ENCODE measurements around the gene SLN.

The SLN gene

GRCh38 chr11:107706531-107706930 is 5.3 kb downstream of the SLN start:
- H2BK5ac ChIP-seq (ENCODE audit: low read length), result no peak overlapping the region
- H3K4me1 ChIP-seq (ENCODE audit: control insufficient read depth in 2 of 2, insufficient read depth in 1 of 2, low read depth in 1 of 2, low read length in 2 of 2), result peaks cover 5 to 10% of the 10 kb centered on the region in 2 donors
- no peak overlapping the region for H2BK12ac ChIP-seq (ENCODE audit: low read length)
- no peak overlapping the region for H4K8ac ChIP-seq (ENCODE audit: low read depth, low read length)
- H3K4me2 ChIP-seq (ENCODE audit: insufficient read depth, low read length, poor library complexity, severe bottlenecking), result no peak overlapping the region
- no peak overlapping the region for H3K4ac ChIP-seq (ENCODE audit: low read length)
- peaks cover 0 to 81% (median 0%) of the 10 kb centered on the region in 3 experiments for H3K27me3 ChIP-seq (ENCODE audit: control insufficient read depth in 3 of 3, insufficient read depth in 3 of 3, low read depth in 1 of 3, low read length in 3 of 3)
- H2AFZ ChIP-seq (ENCODE audit: low read length), result no peak overlapping the region
- no peak for DNase-seq (ENCODE audit: low spot score)
- H3K36me3 ChIP-seq (replicated peaks in 1 of 2; ENCODE audit: control insufficient read depth in 2 of 2, insufficient read depth in 2 of 2, low read length in 2 of 2), result no peaks in the 10 kb centered on the region
- no peak overlapping the region for H2BK120ac ChIP-seq (ENCODE audit: low read depth, low read length)
- no peak overlapping the region for H3K14ac ChIP-seq (ENCODE audit: low read length)
- no peak overlapping the region for H3K4me3 ChIP-seq (ENCODE audit: low read length in 2 of 2)
- H4K91ac ChIP-seq (ENCODE audit: low read depth, low read length, poor library complexity), result no peak overlapping the region
- no peak overlapping the region for H2BK15ac ChIP-seq (ENCODE audit: low read length)
- no peak overlapping the region for H3K27ac ChIP-seq (replicated peaks; ENCODE audit: low read length)
- no CpG with 5 or more reads among the region's 2 CpGs for WGBS, 2 donors (ENCODE audit: extremely low coverage in 2 of 2, insufficient read length in 2 of 2, insufficient replicate concordance in 1 of 2)
- no peak overlapping the region for H3K18ac ChIP-seq (ENCODE audit: low read length)
- no peak overlapping the region for H3K23ac ChIP-seq (ENCODE audit: low read depth, low read length, poor library complexity)
- no peaks in the 10 kb centered on the region for H3K9me3 ChIP-seq (replicated peaks in 1 of 2; ENCODE audit: control insufficient read depth in 2 of 2, insufficient read depth in 1 of 2, low read depth in 1 of 2, low read length in 2 of 2)
- H3K79me1 ChIP-seq (ENCODE audit: low read depth, low read length), result no peaks in the 10 kb centered on the region
- no peak overlapping the region for H3K9ac ChIP-seq (ENCODE audit: low read depth, low read length, poor library complexity)
- H2AK5ac ChIP-seq (ENCODE audit: low read depth, low read length), result no peak overlapping the region

DNA sequence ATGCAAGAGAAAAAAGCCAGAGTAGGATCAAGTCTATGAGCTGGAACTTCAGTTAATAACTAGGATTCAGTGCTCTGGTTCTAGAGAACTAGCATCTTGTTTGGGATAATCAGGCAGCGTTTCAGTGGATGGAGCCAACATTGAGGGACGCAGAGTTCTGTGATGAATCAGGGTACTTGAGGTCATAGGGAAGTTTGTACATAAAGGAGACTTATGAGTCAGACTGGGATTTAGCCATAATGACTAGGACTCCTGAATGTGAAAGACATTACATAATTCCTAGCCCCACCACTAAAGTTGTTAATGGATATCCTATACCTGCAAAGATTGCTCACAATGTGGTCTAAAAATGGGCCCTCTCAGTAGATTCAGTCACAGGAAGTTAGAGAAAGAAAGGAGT is 6.8 kb downstream of the SLN start:
- no peak overlapping the region for H3K4me3 ChIP-seq (ENCODE audit: low read length in 2 of 2)
- DNase-seq (ENCODE audit: low spot score), result no peak
- H2AFZ ChIP-seq (ENCODE audit: low read length), result no peak overlapping the region
- no peak overlapping the region for H3K18ac ChIP-seq (ENCODE audit: low read length)
- no peak overlapping the region for H3K27ac ChIP-seq (replicated peaks; ENCODE audit: low read length)
- H3K79me1 ChIP-seq (ENCODE audit: low read depth, low read length), result no peaks in the 10 kb centered on the region
- H2BK12ac ChIP-seq (ENCODE audit: low read length), result no peak overlapping the region
- no peaks in the 10 kb centered on the region for H3K36me3 ChIP-seq (replicated peaks in 1 of 2; ENCODE audit: control insufficient read depth in 2 of 2, insufficient read depth in 2 of 2, low read length in 2 of 2)
- no peak overlapping the region for H2BK15ac ChIP-seq (ENCODE audit: low read length)
- no peak overlapping the region for H3K9ac ChIP-seq (ENCODE audit: low read depth, low read length, poor library complexity)
- H3K4me2 ChIP-seq (ENCODE audit: insufficient read depth, low read length, poor library complexity, severe bottlenecking), result no peak overlapping the region
- H2BK5ac ChIP-seq (ENCODE audit: low read length), result no peak overlapping the region
- H4K8ac ChIP-seq (ENCODE audit: low read depth, low read length), result no peak overlapping the region
- H3K14ac ChIP-seq (ENCODE audit: low read length), result no peak overlapping the region
- H3K4me1 ChIP-seq (ENCODE audit: control insufficient read depth in 2 of 2, insufficient read depth in 1 of 2, low read depth in 1 of 2, low read length in 2 of 2), result peaks cover 5 to 10% of the 10 kb centered on the region in 2 donors
- H4K91ac ChIP-seq (ENCODE audit: low read depth, low read length, poor library complexity), result no peak overlapping the region
- H3K23ac ChIP-seq (ENCODE audit: low read depth, low read length, poor library complexity), result no peak overlapping the region
- H3K4ac ChIP-seq (ENCODE audit: low read length), result no peak overlapping the region
- no peaks in the 10 kb centered on the region for H3K9me3 ChIP-seq (replicated peaks in 1 of 2; ENCODE audit: control insufficient read depth in 2 of 2, insufficient read depth in 1 of 2, low read depth in 1 of 2, low read length in 2 of 2)
- H2BK120ac ChIP-seq (ENCODE audit: low read depth, low read length), result no peak overlapping the region
- H2AK5ac ChIP-seq (ENCODE audit: low read depth, low read length), result no peak overlapping the region
- peaks cover 0 to 73% (median 0%) of the 10 kb centered on the region in 3 experiments for H3K27me3 ChIP-seq (ENCODE audit: control insufficient read depth in 3 of 3, insufficient read depth in 3 of 3, low read depth in 1 of 3, low read length in 3 of 3)
- WGBS, 2 donors (ENCODE audit: extremely low coverage in 2 of 2, insufficient read length in 2 of 2, insufficient replicate concordance in 1 of 2), result no CpG with 5 or more reads among the region's 2 CpGs

GRCh38 chr11:107704451-107704850 is 7.4 kb downstream of the SLN start:
- Histone ChIP-seq H3K4me1 (ENCODE audit: control insufficient read depth in 2 of 2, insufficient read depth in 1 of 2, low read depth in 1 of 2, low read length in 2 of 2) (peaks cover 5 to 10% of the 10 kb centered on the region in 2 donors), H3K9ac (ENCODE audit: low read depth, low read length, poor library complexity) (no peak overlapping the region), H2BK15ac (ENCODE audit: low read length) (no peak overlapping the region), H3K27ac (replicated peaks; ENCODE audit: low read length) (no peak overlapping the region), H2AK5ac (ENCODE audit: low read depth, low read length) (no peak overlapping the region), H3K9me3 (replicated peaks in 1 of 2; ENCODE audit: control insufficient read depth in 2 of 2, insufficient read depth in 1 of 2, low read depth in 1 of 2, low read length in 2 of 2) (no peaks in the 10 kb centered on the region), H2BK5ac (ENCODE audit: low read length) (no peak overlapping the region), H2AFZ (ENCODE audit: low read length) (no peak overlapping the region), H3K18ac (ENCODE audit: low read length) (no peak overlapping the region), H4K91ac (ENCODE audit: low read depth, low read length, poor library complexity) (no peak overlapping the region), H3K23ac (ENCODE audit: low read depth, low read length, poor library complexity) (no peak overlapping the region), H3K36me3 (replicated peaks in 1 of 2; ENCODE audit: control insufficient read depth in 2 of 2, insufficient read depth in 2 of 2, low read length in 2 of 2) (no peaks in the 10 kb centered on the region), H4K8ac (ENCODE audit: low read depth, low read length) (no peak overlapping the region), H3K14ac (ENCODE audit: low read length) (no peak overlapping the region), H3K4ac (ENCODE audit: low read length) (no peak overlapping the region), H2BK120ac (ENCODE audit: low read depth, low read length) (no peak overlapping the region), H3K27me3 (ENCODE audit: control insufficient read depth in 3 of 3, insufficient read depth in 3 of 3, low read depth in 1 of 3, low read length in 3 of 3) (peaks cover 0 to 69% (median 0%) of the 10 kb centered on the region in 3 experiments), H3K79me1 (ENCODE audit: low read depth, low read length) (no peaks in the 10 kb centered on the region), H3K4me3 (ENCODE audit: low read length in 2 of 2) (no peak overlapping the region), H3K4me2 (ENCODE audit: insufficient read depth, low read length, poor library complexity, severe bottlenecking) (no peak overlapping the region), H2BK12ac (ENCODE audit: low read length) (no peak overlapping the region)
- no CpG with 5 or more reads among the region's 3 CpGs for WGBS, 2 donors (ENCODE audit: extremely low coverage in 2 of 2, insufficient read length in 2 of 2, insufficient replicate concordance in 1 of 2)
- no peak for DNase-seq (ENCODE audit: low spot score)

GRCh38 chr11:107702723-107703122 is 9.1 kb downstream of the SLN start:
- H3K23ac ChIP-seq (ENCODE audit: low read depth, low read length, poor library complexity), result no peak overlapping the region
- H3K4ac ChIP-seq (ENCODE audit: low read length), result no peak overlapping the region
- H3K4me2 ChIP-seq (ENCODE audit: insufficient read depth, low read length, poor library complexity, severe bottlenecking), result no peak overlapping the region
- H3K9ac ChIP-seq (ENCODE audit: low read depth, low read length, poor library complexity), result no peak overlapping the region
- no peaks in the 10 kb centered on the region for H3K9me3 ChIP-seq (replicated peaks in 1 of 2; ENCODE audit: control insufficient read depth in 2 of 2, insufficient read depth in 1 of 2, low read depth in 1 of 2, low read length in 2 of 2)
- H4K8ac ChIP-seq (ENCODE audit: low read depth, low read length), result no peak overlapping the region
- no peak overlapping the region for H2BK12ac ChIP-seq (ENCODE audit: low read length)
- no peak overlapping the region for H3K27ac ChIP-seq (replicated peaks; ENCODE audit: low read length)
- no peak overlapping the region for H2BK15ac ChIP-seq (ENCODE audit: low read length)
- H3K79me1 ChIP-seq (ENCODE audit: low read depth, low read length), result no peaks in the 10 kb centered on the region
- peaks cover 5 to 10% of the 10 kb centered on the region in 2 donors for H3K4me1 ChIP-seq (ENCODE audit: control insufficient read depth in 2 of 2, insufficient read depth in 1 of 2, low read depth in 1 of 2, low read length in 2 of 2)
- no peak overlapping the region for H2BK120ac ChIP-seq (ENCODE audit: low read depth, low read length)
- no peak overlapping the region for H3K18ac ChIP-seq (ENCODE audit: low read length)
- H2BK5ac ChIP-seq (ENCODE audit: low read length), result no peak overlapping the region
- no peak overlapping the region for H2AK5ac ChIP-seq (ENCODE audit: low read depth, low read length)
- no peak overlapping the region for H4K91ac ChIP-seq (ENCODE audit: low read depth, low read length, poor library complexity)
- no CpG with 5 or more reads among the region's 2 CpGs for WGBS, 2 donors (ENCODE audit: extremely low coverage in 2 of 2, insufficient read length in 2 of 2, insufficient replicate concordance in 1 of 2)
- peaks cover 0 to 55% (median 0%) of the 10 kb centered on the region in 3 experiments for H3K27me3 ChIP-seq (ENCODE audit: control insufficient read depth in 3 of 3, insufficient read depth in 3 of 3, low read depth in 1 of 3, low read length in 3 of 3)
- no peak overlapping the region for H3K14ac ChIP-seq (ENCODE audit: low read length)
- H3K36me3 ChIP-seq (replicated peaks in 1 of 2; ENCODE audit: control insufficient read depth in 2 of 2, insufficient read depth in 2 of 2, low read length in 2 of 2), result no peaks in the 10 kb centered on the region
- DNase-seq (ENCODE audit: low spot score), result no peak
- H3K4me3 ChIP-seq (ENCODE audit: low read length in 2 of 2), result no peak overlapping the region
- H2AFZ ChIP-seq (ENCODE audit: low read length), result no peak overlapping the region
